Heart right ventricle (tissue), 16 donors: ENCODE data around the gene ANKRD28. TPM values are rescaled to one million over a fixed set of nuclear protein-coding genes. Genes with fewer than 3 reads are reported as not detected.

Experiments
- ATAC-seq, 8 donors: fragments of 200-7000 bp; cut with Tn5 transposase; one replicate each; pipeline ENCODE4 v1.9.1; 2020; ENCODE audit warnings: mild to moderate bottlenecking in 8 of 8, moderate library complexity in 8 of 8, moderate number of reproducible peaks in 1 of 8
- DNase-seq, 2 donors: peaks; one replicate each; pipeline ENCODE4 v3.0.0-alpha.2; 2020
- H3K27ac ChIP-seq, 10 donors: fragments of 200-600 bp; sonication (generic) in 2 of 10; one replicate each; pipeline versions ENCODE4 v1.5.0 to v1.8.0; 2020 to 2022; ENCODE audit warnings: mild to moderate bottlenecking in 3 of 10
- H3K27me3 ChIP-seq, 7 donors: fragments of 200-600 bp; one replicate each; pipeline ENCODE4 v1.8.0; 2021 to 2022; ENCODE audit warnings: mild to moderate bottlenecking in 2 of 7
- H3K36me3 ChIP-seq, 9 donors: fragments of 200-600 bp; sonication (generic) in 1 of 9; one replicate each; pipeline versions ENCODE4 v1.5.0 to v1.8.0; 2020 to 2022; ENCODE audit warnings: mild to moderate bottlenecking in 2 of 9
- H3K4me1 ChIP-seq, 9 donors: fragments of 200-600 bp; sonication (generic) in 1 of 9; one replicate each; pipeline versions ENCODE4 v1.5.0 to v1.8.0; 2020 to 2022; ENCODE audit warnings: mild to moderate bottlenecking in 4 of 9
- H3K4me3 ChIP-seq, 10 donors: fragments of 200-600 bp; sonication (generic) in 2 of 10; one replicate each; pipeline versions ENCODE4 v1.5.0 to v1.8.0; 2020 to 2022; ENCODE audit warnings: mild to moderate bottlenecking in 7 of 10, moderate library complexity in 2 of 10
- H3K9me3 ChIP-seq, 11 donors: fragments of 200-600 bp in 10 of 11; sonication (generic) in 2 of 11; one replicate each; pipeline versions ENCODE4 v1.5.0 to v1.8.0; 2013 to 2022; ENCODE audit warnings: mild to moderate bottlenecking in 2 of 11, control low read depth in 1 of 11, moderate library complexity in 1 of 11
- WGBS, 2 donors: extraction: QIAGEN DNeasy Blood & Tissue Kit; methylation state at CpG; one replicate each; pipeline ENCODE4 v1.1.7; 2013; ENCODE audit warnings: inconsistent platforms in 1 of 2; 5-methylcytosine and 5-hydroxymethylcytosine counted together
- intact Hi-C, 10 donors: fragments of 100-400 bp; cut with DNase I; formaldehyde crosslinking; loops; one replicate each; pipeline versions ENCODE4 v1.11.1 to v1.14.2; 2022
- polyA plus RNA-seq, 2 donors: library from polyadenylated mRNA; stranded (reverse); fragments of 200-250 nt; gene quantifications; one replicate each; pipeline ENCODE4 v1.2.3, GENCODE V29; 2013
- total RNA-seq, 10 donors: library from RNA; stranded (reverse); fragmentation: NEBNext Ultra II Directional in 3 of 10; extraction: Animal tissue kit (Norgen Biotek cat#: 25700) in 3 of 10; gene quantifications; one replicate each; pipeline versions ENCODE4 v1.2.1 to v1.2.4, GENCODE V29; 2021 to 2023
- TF ChIP-seq, protein P1 (sequence below), 9 donors: fragments of 200-600 bp; sonication (generic) in 2 of 9; IDR thresholded peaks; one replicate each; pipeline versions ENCODE4 v1.5.0 to v1.8.0; 2021 to 2022; ENCODE audit warnings: antibody characterized with exemption in 9 of 9, mild to moderate bottlenecking in 5 of 9, moderate library complexity in 1 of 9
- donor health status: Arrhythmogenic right ventricular cardiomyopathy.
- donor health status: ischemic (EF 13 %, LVEDD 7.1; RV severe dilation, severe dysfunction).
- donor health status: healthy with polysubstance abuse.
- donor health status: DM: no; HTN: yes; CAD: no.
- donor health status: DM: no; HTN: no; CAD: no.
- donor health status: ischemic (EF 25% LVEDD 6.9; RV normal size, moderate dysfunction).
- donor health status: ischemic (EF 25% LVEDD 5.7; RV mildly dilated, moderate dysfunction).
- donor health status: healthy.
- donor health status: DM: yes; HTN: yes; CAD: no.
- donor health status: Ischemic cardiomyopathy.
- donor health status: ischemic (EF 35%, LVEDD 5.7; RV mildly dilated, moderate dysfunction).
- donor health status: nonischemic (EF 11% LVEDD 7.7; RV severe dilation, severe dysfunction).
- donor health status: DM: yes; HTN: yes; CAD: no.
- donor health status: PGD.
- donor health status: ischemic (EF 29% LVEDD 5.4; RV normal size, mild dysfunction).
- donor health status: nonischemic (EF 23%, LVEDD 6.1; RV moderate dilation, normal function).

ANKRD28 gene
- total and polyA plus RNA-seq, 12 donors: 5.9 to 30.8 (median 27.1) TPM

DNA sequence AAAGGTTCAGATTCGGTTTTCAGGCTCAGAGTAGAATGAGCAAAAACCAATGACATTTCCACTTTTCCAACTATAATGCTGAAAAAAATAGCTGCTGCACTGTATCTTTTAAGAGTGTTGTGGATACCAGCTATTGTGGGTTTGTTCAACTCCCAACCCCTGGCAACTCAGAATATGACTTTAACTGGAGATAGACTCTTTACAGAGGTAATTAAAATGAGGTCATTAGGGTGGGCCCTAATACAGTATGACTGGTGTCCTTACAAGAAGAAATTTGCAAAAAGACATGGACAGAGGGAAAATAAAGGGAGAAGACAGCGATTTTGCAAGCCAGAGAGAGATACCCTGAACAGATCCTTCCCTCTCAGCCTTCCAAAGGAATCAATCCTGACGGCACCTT, 39.5 kb downstream of the ANKRD28 start:
- DNase-seq (no peak), ATAC-seq (no peak)
- TF ChIP-seq, protein P1, sequence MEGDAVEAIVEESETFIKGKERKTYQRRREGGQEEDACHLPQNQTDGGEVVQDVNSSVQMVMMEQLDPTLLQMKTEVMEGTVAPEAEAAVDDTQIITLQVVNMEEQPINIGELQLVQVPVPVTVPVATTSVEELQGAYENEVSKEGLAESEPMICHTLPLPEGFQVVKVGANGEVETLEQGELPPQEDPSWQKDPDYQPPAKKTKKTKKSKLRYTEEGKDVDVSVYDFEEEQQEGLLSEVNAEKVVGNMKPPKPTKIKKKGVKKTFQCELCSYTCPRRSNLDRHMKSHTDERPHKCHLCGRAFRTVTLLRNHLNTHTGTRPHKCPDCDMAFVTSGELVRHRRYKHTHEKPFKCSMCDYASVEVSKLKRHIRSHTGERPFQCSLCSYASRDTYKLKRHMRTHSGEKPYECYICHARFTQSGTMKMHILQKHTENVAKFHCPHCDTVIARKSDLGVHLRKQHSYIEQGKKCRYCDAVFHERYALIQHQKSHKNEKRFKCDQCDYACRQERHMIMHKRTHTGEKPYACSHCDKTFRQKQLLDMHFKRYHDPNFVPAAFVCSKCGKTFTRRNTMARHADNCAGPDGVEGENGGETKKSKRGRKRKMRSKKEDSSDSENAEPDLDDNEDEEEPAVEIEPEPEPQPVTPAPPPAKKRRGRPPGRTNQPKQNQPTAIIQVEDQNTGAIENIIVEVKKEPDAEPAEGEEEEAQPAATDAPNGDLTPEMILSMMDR (IDR thresholded peaks at IDR 0.05): no peak
- no peaks in the 10 kb centered on the region for H3K9me3 ChIP-seq
- peaks cover 0 to 14% (median 0%) of the 10 kb centered on the region in 9 donors for H3K36me3 ChIP-seq
- no peak overlapping the region for H3K4me3 ChIP-seq
- no peak overlapping the region for H3K27ac ChIP-seq
- 88 to 95% methylated on average over 3 of the region's 3 CpGs for WGBS, 2 donors
- intact Hi-C loops: no loop called here
- H3K4me1 ChIP-seq: peaks cover 0 to 12% (median 0%) of the 10 kb centered on the region in 9 donors
- no peaks in the 10 kb centered on the region for H3K27me3 ChIP-seq

DNA sequence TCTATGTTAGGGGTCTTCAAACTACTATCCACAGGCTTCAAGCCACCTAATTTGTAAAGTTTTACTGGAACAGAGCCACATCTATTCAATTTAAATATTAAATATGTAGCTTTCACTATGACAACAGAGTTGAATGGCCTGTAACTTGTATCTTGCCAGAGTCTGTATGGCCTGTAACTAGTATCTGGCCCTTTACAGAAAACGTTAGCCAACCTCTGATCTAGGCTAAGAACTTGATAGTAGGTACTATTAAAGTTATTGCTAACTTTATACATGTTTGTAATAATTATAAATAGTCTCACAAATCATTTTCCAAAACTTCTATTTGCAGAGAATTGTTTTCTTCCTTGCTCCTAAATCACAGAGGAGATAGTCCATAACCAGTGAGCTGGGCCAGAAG, 40.0 kb downstream of the ANKRD28 start:
- Histone ChIP-seq H3K9me3 (no peaks in the 10 kb centered on the region), H3K27ac (no peak overlapping the region), H3K27me3 (no peaks in the 10 kb centered on the region), H3K4me3 (no peak overlapping the region), H3K36me3 (peaks cover 0 to 14% (median 0%) of the 10 kb centered on the region in 9 donors), H3K4me1 (peaks cover 0 to 17% (median 0%) of the 10 kb centered on the region in 9 donors)
- intact Hi-C loops: no loop called here
- WGBS, 2 donors: 65 to 93% methylated on average over 1 of the region's 1 CpG
- TF ChIP-seq, protein P1 (IDR thresholded peaks at IDR 0.05): no peak
- ATAC-seq (no peak), DNase-seq (no peak)

DNA sequence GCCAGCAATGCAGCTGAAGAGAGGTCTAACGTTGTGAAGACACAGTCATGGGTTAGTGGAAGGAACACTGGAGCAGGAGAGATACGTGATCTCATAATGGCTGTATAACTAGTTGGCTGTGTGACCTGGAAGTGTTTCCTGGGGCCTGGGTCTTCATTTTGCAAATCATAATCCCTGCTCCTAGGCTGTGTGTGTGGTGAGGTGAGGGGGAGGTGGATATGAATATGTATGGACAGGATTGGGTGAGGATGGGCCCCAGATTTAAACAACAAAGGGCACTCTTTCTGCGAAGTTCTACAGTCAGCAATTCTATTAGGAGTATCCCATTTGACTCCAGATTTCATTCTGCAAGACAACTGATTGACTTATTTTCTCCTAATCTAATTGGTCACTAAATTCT, 41.3 kb downstream of the ANKRD28 start:
- Histone ChIP-seq H3K36me3 (peaks cover 0 to 16% (median 0%) of the 10 kb centered on the region in 9 donors), H3K4me3 (no peak overlapping the region), H3K27ac (no peak overlapping the region), H3K4me1 (peaks cover 0 to 17% (median 4%) of the 10 kb centered on the region in 9 donors), H3K27me3 (no peaks in the 10 kb centered on the region), H3K9me3 (no peaks in the 10 kb centered on the region)
- DNase-seq (no peak), ATAC-seq (no peak)
- 84 to 90% methylated on average over 3 of the region's 3 CpGs for WGBS, 2 donors
- TF ChIP-seq, protein P1 (IDR thresholded peaks at IDR 0.05): no peak
- intact Hi-C loops: no loop called here

DNA sequence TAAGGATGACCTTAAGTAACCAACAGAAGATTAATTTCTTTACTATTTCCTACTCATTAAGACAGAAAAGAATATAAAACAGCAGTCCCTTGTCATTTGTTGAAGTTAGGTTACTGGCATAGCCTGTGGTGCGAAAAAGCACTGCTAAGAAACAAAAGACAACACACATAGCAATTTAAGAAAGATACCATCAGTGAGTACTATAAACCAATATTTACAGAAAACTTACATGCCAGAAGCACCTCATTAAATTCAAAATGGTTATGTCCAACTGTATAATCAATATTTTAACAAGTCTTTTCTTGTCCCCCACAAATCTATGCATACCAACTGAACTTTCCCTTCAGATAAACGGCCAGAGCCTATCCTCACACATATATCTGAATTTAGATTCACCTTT, 42.0 kb downstream of the ANKRD28 start:
- H3K36me3 ChIP-seq: peaks cover 0 to 23% (median 0%) of the 10 kb centered on the region in 9 donors
- H3K4me3 ChIP-seq: no peak overlapping the region
- no peak overlapping the region for H3K27ac ChIP-seq
- intact Hi-C loops: no loop called here
- peaks cover 0 to 17% (median 4%) of the 10 kb centered on the region in 9 donors for H3K4me1 ChIP-seq
- 90 to 91% methylated on average over 2 of the region's 2 CpGs for WGBS, 2 donors
- ATAC-seq: no peak
- DNase-seq: no peak
- H3K27me3 ChIP-seq: no peaks in the 10 kb centered on the region
- TF ChIP-seq, protein P1 (IDR thresholded peaks at IDR 0.05): no peak
- H3K9me3 ChIP-seq: no peaks in the 10 kb centered on the region
